ENCODE measurements around the gene ZFAND3. TPM values are rescaled to one million over a fixed set of nuclear protein-coding genes. Genes with fewer than 3 reads are reported as not detected.

The ZFAND3 gene
- total RNA-seq, 3 donors from 2014 or later = 34.1 to 53.0 (median 36.0) TPM

GRCh38 chr6:37928217-37928616, 108.7 kb downstream of the ZFAND3 start:
- DNase-seq (ENCODE audit: low spot score in 2 of 2) = no peak
- Histone ChIP-seq H3K4me1 (no peaks in the 10 kb centered on the region), H3K9me3 (no peaks in the 10 kb centered on the region), H3K36me3 (no peaks in the 10 kb centered on the region), H3K4me3 (no peak overlapping the region), H3K27ac (no peak overlapping the region), H3K27me3 (no peaks in the 10 kb centered on the region)
- intact Hi-C loops (cut with DNase I; ENCODE audit: low total_unique reads) = no loop called here
- TF ChIP-seq POLR2A (IDR thresholded peaks at IDR 0.05) (no peak), CTCF (IDR thresholded peaks at IDR 0.05) (no peak), POLR2AphosphoS5 (IDR thresholded peaks at IDR 0.05) (no peak)

GRCh38 chr6:37930288-37930971, 110.9 kb downstream of the ZFAND3 start:
- Histone ChIP-seq H3K27me3 (no peaks in the 10 kb centered on the region), H3K4me3 (no peak overlapping the region), H3K36me3 (no peaks in the 10 kb centered on the region), H3K4me1 (no peaks in the 10 kb centered on the region), H3K27ac (no peak overlapping the region), H3K9me3 (no peaks in the 10 kb centered on the region)
- intact Hi-C loops (cut with DNase I; ENCODE audit: low total_unique reads) = no loop called here
- DNase-seq (ENCODE audit: low spot score in 2 of 2) = no peak
- TF ChIP-seq POLR2A (IDR thresholded peaks at IDR 0.05) (no peak), POLR2AphosphoS5 (IDR thresholded peaks at IDR 0.05) (no peak), CTCF (IDR thresholded peaks at IDR 0.05) (no peak)

- TF ChIP-seq POLR2A (IDR thresholded peaks at IDR 0.05) = no peak
- TF ChIP-seq POLR2AphosphoS5 (IDR thresholded peaks at IDR 0.05) = no peak
- TF ChIP-seq CTCF (IDR thresholded peaks at IDR 0.05) = no peak
- intact Hi-C loops (cut with DNase I; ENCODE audit: low total_unique reads) = no loop called here
Observed at GRCh38 chr6:37931066-37931465, 111.5 kb downstream of the ZFAND3 start.

GRCh38 chr6:37934276-37934675, 114.7 kb downstream of the ZFAND3 start:
- no peaks in the 10 kb centered on the region for H3K4me1 ChIP-seq
- H3K36me3 ChIP-seq = no peaks in the 10 kb centered on the region
- TF ChIP-seq CTCF (IDR thresholded peaks at IDR 0.05) (no peak), POLR2A (IDR thresholded peaks at IDR 0.05) (no peak), POLR2AphosphoS5 (IDR thresholded peaks at IDR 0.05) (no peak)
- H3K9me3 ChIP-seq = no peaks in the 10 kb centered on the region
- H3K27ac ChIP-seq = no peak overlapping the region
- no peak for DNase-seq (ENCODE audit: low spot score in 2 of 2)
- intact Hi-C loops (cut with DNase I; ENCODE audit: low total_unique reads) = no loop called here
- H3K27me3 ChIP-seq = no peaks in the 10 kb centered on the region
- no peak overlapping the region for H3K4me3 ChIP-seq

More at GRCh38 chr6:37931066-37931465, 111.5 kb downstream of the ZFAND3 start:
- Histone ChIP-seq H3K4me3 (no peak overlapping the region), H3K36me3 (no peaks in the 10 kb centered on the region), H3K27ac (no peak overlapping the region), H3K9me3 (no peaks in the 10 kb centered on the region), H3K4me1 (no peaks in the 10 kb centered on the region), H3K27me3 (no peaks in the 10 kb centered on the region)
- DNase-seq (ENCODE audit: low spot score in 2 of 2) = no peak

- H3K36me3 ChIP-seq = no peaks in the 10 kb centered on the region
- H3K4me1 ChIP-seq = no peaks in the 10 kb centered on the region
- no peak overlapping the region for H3K27ac ChIP-seq
- TF ChIP-seq POLR2A (IDR thresholded peaks at IDR 0.05) (no peak), POLR2AphosphoS5 (IDR thresholded peaks at IDR 0.05) (no peak), CTCF (IDR thresholded peaks at IDR 0.05) (no peak)
- no peak for DNase-seq (ENCODE audit: low spot score in 2 of 2)
- H3K4me3 ChIP-seq = no peak overlapping the region
- no peaks in the 10 kb centered on the region for H3K27me3 ChIP-seq
- no peaks in the 10 kb centered on the region for H3K9me3 ChIP-seq
- intact Hi-C loops (cut with DNase I; ENCODE audit: low total_unique reads) = no loop called here
Observed at GRCh38 chr6:37936150-37936549, 116.6 kb downstream of the ZFAND3 start.
